K562 (cell line): ENCODE measurements around the gene CDT1. TPM values are rescaled to one million over a fixed set of nuclear protein-coding genes. Genes with fewer than 3 reads are reported as not detected.

Source experiments
- ATF1 ChIP-seq, 2 experiments: fragments of 450-650 bp in 1 of 2; IDR thresholded peaks; 2 replicates each; pipeline ENCODE4 v1.6.1; 2016; ENCODE audit warnings: missing compliant biosample characterization in 1 of 2, missing genetic modification characterization in 1 of 2
- ATF7 ChIP-seq: fragments of 450-650 bp; IDR thresholded peaks from 2 replicates; pipeline ENCODE4 v1.7.1; 2014; ENCODE audit warnings: mild to moderate bottlenecking, moderate library complexity
- C11orf30 ChIP-seq: fragments of 450-650 bp; IDR thresholded peaks from 2 replicates; pipeline ENCODE4 v1.6.1; 2016; ENCODE audit warnings: low read depth, mild to moderate bottlenecking
- E2F8 ChIP-seq: fragments of 450-650 bp; IDR thresholded peaks from 2 replicates; pipeline ENCODE4 v1.7.1; 2018; ENCODE audit warnings: mild to moderate bottlenecking, low read depth; ENCODE audit not compliant: partially characterized antibody
- HDGF ChIP-seq: fragments of 450-650 bp; IDR thresholded peaks from 2 replicates; pipeline ENCODE4 v1.6.1; 2016
- HMGXB4 ChIP-seq: sonication (generic); formaldehyde crosslinking; IDR thresholded peaks from 2 replicates; pipeline ENCODE4 v1.8.1; 2023; ENCODE audit warnings: mild to moderate bottlenecking, missing genetic modification reagents
- HSF4 ChIP-seq: fragments of 250-450 bp; sonication (Bioruptor Pico); IDR thresholded peaks from 2 replicates; pipeline ENCODE4 v2.1.2; 2022; ENCODE audit warnings: mild to moderate bottlenecking, moderate library complexity, borderline replicate concordance
- MCM5 ChIP-seq: fragments of 450-650 bp; IDR thresholded peaks from 2 replicates; pipeline ENCODE4 v1.6.1; 2016; ENCODE audit warnings: low read depth
- NFYB ChIP-seq: IDR thresholded peaks from 2 replicates; pipeline ENCODE4 v1.6.1; 2011; ENCODE audit warnings: mild to moderate bottlenecking, moderate library complexity; ENCODE audit not compliant: insufficient read length; ENCODE audit errors: extremely low read depth
- PHTF2 ChIP-seq: fragments of 250-450 bp; sonication (Bioruptor Pico); IDR thresholded peaks from 2 replicates; pipeline ENCODE4 v1.5.0; 2021; ENCODE audit warnings: mild to moderate bottlenecking
- POLR2A ChIP-seq: fragments of 450-650 bp; conservative IDR thresholded peaks from 2 replicates; pipeline ENCODE4 v1.6.1; 2016
- RBM34 ChIP-seq: fragments of 200-400 bp; formaldehyde crosslinking; IDR thresholded peaks from 2 replicates; pipeline ENCODE4 v1.6.1; 2018; ENCODE audit warnings: low read length, borderline replicate concordance; ENCODE audit not compliant: insufficient read depth
- SMARCA5 ChIP-seq: fragments of 450-650 bp; IDR thresholded peaks from 2 replicates; pipeline ENCODE4 v1.6.1; 2016
- UBTF ChIP-seq, 2 experiments: IDR thresholded peaks; 2 replicates each; pipeline ENCODE4 v1.6.1; 2012; ENCODE audit warnings: improper control_type of control experiment in 2 of 2, low read depth in 2 of 2, low read length in 2 of 2, borderline replicate concordance in 1 of 2
- ZBTB12 ChIP-seq: fragments of 250-450 bp; sonication (Bioruptor Pico); IDR thresholded peaks from 2 replicates; pipeline ENCODE4 v1.4.0; 2020
- ZNF395 ChIP-seq: fragments of 200-800 bp; sonication (Bioruptor generic); IDR thresholded peaks from 2 replicates; pipeline ENCODE4 v1.6.1; 2017; ENCODE audit warnings: missing genetic modification characterization, missing compliant biosample characterization
- ZNF584 ChIP-seq: fragments of 200-800 bp; sonication (Bioruptor generic); IDR thresholded peaks from 2 replicates; pipeline ENCODE4 v1.6.1; 2016; ENCODE audit warnings: low read depth, mild to moderate bottlenecking, missing genetic modification characterization, missing compliant biosample characterization
- ZNF764 ChIP-seq: fragments of 250-450 bp; sonication (Bioruptor Pico); IDR thresholded peaks from 2 replicates; pipeline ENCODE4 v1.4.0; 2020; ENCODE audit warnings: low read depth, mild to moderate bottlenecking, moderate library complexity
- polyA plus RNA-seq, 8 experiments: library from polyadenylated mRNA; depleted of rRNA in 4 of 8; stranded (reverse) in 5 of 8; unstranded in 3 of 8; fragments of >200 nt; fragmentation: Nextera tagmentation in 2 of 8; fragmentation: Illumina TruSeq in 1 of 8; extraction: Ambion mirVana in 2 of 8; extraction: Trizol in 1 of 8; gene quantifications; 2 replicates each; pipeline versions ENCODE4 v1.2.1 to v1.2.3, GENCODE V29; 2011 to 2014; ENCODE audit warnings: inconsistent platforms in 1 of 8, missing spikeins in 1 of 8
- total RNA-seq, 7 experiments: library from RNA; depleted of rRNA in 6 of 7; stranded (reverse); fragments of >200 nt in 6 of 7; fragmentation: Illumina TruSeq in 2 of 7; extraction: Trizol in 2 of 7; gene quantifications; 2 replicates each; pipeline versions ENCODE4 v1.2.1 to v1.2.3, GENCODE V29; 2011 to 2021; ENCODE audit warnings: low replicate concordance in 1 of 7

Gene CDT1
- total and polyA plus RNA-seq, 9 of the 15 experiments (the other 6 are each of a cell fraction or from before 2014, with no cell fraction given), result 0.92 to 178 (median 14.2) TPM

- TF ChIP-seq HMGXB4 (CRISPR knock-in tag) (0 out of 2 replicates have a peak, but pooled peaks have one; percentile 64), UBTF (IDR thresholded peaks at IDR 0.05; ENCODE audit: borderline replicate concordance in 1 of 2, low read depth in 2 of 2, low read length in 2 of 2) (0 out of 4 replicates have a peak, but pooled peaks of 1 of the 2 experiments have one; percentile 39), ZNF584 (CRISPR knock-in tag) (no peak), ATF1 (CRISPR knock-in tag; IDR thresholded peaks at IDR 0.05) (no peak), ATF1 (tag; IDR thresholded peaks at IDR 0.05) (peak; percentile 6; the same call in 1 of the 2 replicates), MCM5 (no peak), ZBTB12 (CRISPR knock-in tag) (no peak), RBM34 (no peak), ZNF764 (CRISPR knock-in tag) (no peak), NFYB (no peak), E2F8 (peak; percentile 97), SMARCA5 (0 out of 2 replicates have a peak, but pooled peaks have one; percentile 9), ZNF395 (CRISPR knock-in tag) (peak; percentile 79), HSF4 (CRISPR knock-in tag) (no peak), HDGF (no peak), PHTF2 (CRISPR knock-in tag) (no peak; the same call in 1 of the 2 replicates), ATF7 (peak; percentile 98), C11orf30 (no peak), POLR2A (peak; percentile 71)
Observed at GRCh38 chr16:88803264-88803987, at the start of gene CDT1 (continued).
